Measurements from ENCODE around the gene CLDN10. TPM values are rescaled to one million over a fixed set of nuclear protein-coding genes. Genes with fewer than 3 reads are reported as not detected.

CLDN10 gene
- total RNA-seq, 1 experiment from 2014 or later = not detected

GRCh38 chr13:95568131-95568530 is 15.6 kb downstream of the CLDN10 start:
- BruUV-seq (replicated peaks) = no TSS peak
- H3K27me3 ChIP-seq (replicated peaks; ENCODE audit: insufficient read depth, low read depth, low read length, poor library complexity) = no peaks in the 10 kb centered on the region
- DNase-seq (ENCODE audit: low spot score) = no peak
- no peak overlapping the region for H3K27ac ChIP-seq (ENCODE audit: low read depth, low read length, poor library complexity, severe bottlenecking)
- no peaks in the 10 kb centered on the region for H3K4me1 ChIP-seq (ENCODE audit: insufficient read depth, low read length, poor library complexity, severe bottlenecking)
- H3K9me3 ChIP-seq (ENCODE audit: low read depth, low read length, poor library complexity, severe bottlenecking) = no peaks in the 10 kb centered on the region
- no peak for TF ChIP-seq CTCF (conservative IDR thresholded peaks at IDR 0.05; ENCODE audit: low read depth, low read length)
- TF ChIP-seq EZH2 (IDR thresholded peaks at IDR 0.05; ENCODE audit: borderline replicate concordance, low read depth, low read length, poor library complexity, severe bottlenecking) = no peak
- no peaks in the 10 kb centered on the region for H3K36me3 ChIP-seq (ENCODE audit: insufficient read depth, low read length, poor library complexity, severe bottlenecking)
- intact Hi-C loops (cut with micrococcal nuclease; ENCODE audit: unreplicated experiment) = no loop called here
- ChIA-PET POLR2A (ENCODE audit: low non-redundant PET) (no interaction called here), CTCF (no interaction called here)
- no peak overlapping the region for H3K4me3 ChIP-seq (ENCODE audit: low read depth, low read length, poor library complexity, severe bottlenecking)

DNA sequence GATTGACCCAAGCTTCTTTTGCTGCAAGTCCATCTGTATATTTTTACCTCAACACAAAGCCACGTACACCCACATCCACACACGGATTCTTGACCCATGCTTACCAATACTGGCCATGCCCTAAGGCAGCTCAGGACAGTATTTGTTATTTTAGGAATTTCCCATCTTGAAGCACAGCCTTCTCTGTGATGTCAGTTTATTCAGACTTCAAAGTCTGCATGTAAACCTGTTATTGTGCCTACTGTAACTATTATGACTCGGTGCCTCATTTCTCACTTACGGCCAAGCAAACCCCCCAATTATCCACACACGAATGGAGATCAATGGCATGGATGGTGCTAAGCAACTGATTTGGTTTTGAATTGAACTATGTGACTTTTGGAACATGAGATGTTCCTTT is 17.5 kb downstream of the CLDN10 start:
- intact Hi-C loops (cut with micrococcal nuclease; ENCODE audit: unreplicated experiment) = no loop called here
- no peak for DNase-seq (ENCODE audit: low spot score)
- Histone ChIP-seq H3K36me3 (ENCODE audit: insufficient read depth, low read length, poor library complexity, severe bottlenecking) (no peaks in the 10 kb centered on the region), H3K27ac (ENCODE audit: low read depth, low read length, poor library complexity, severe bottlenecking) (no peak overlapping the region), H3K4me1 (ENCODE audit: insufficient read depth, low read length, poor library complexity, severe bottlenecking) (no peaks in the 10 kb centered on the region), H3K9me3 (ENCODE audit: low read depth, low read length, poor library complexity, severe bottlenecking) (no peaks in the 10 kb centered on the region), H3K4me3 (ENCODE audit: low read depth, low read length, poor library complexity, severe bottlenecking) (no peak overlapping the region), H3K27me3 (replicated peaks; ENCODE audit: insufficient read depth, low read depth, low read length, poor library complexity) (no peaks in the 10 kb centered on the region)
- POLR2A ChIA-PET (ENCODE audit: low non-redundant PET) = no interaction called here
- TF ChIP-seq CTCF (conservative IDR thresholded peaks at IDR 0.05; ENCODE audit: low read depth, low read length) (no peak), EZH2 (IDR thresholded peaks at IDR 0.05; ENCODE audit: borderline replicate concordance, low read depth, low read length, poor library complexity, severe bottlenecking) (no peak)
- CTCF ChIA-PET = no interaction called here
- no TSS peak for BruUV-seq (replicated peaks)

DNA sequence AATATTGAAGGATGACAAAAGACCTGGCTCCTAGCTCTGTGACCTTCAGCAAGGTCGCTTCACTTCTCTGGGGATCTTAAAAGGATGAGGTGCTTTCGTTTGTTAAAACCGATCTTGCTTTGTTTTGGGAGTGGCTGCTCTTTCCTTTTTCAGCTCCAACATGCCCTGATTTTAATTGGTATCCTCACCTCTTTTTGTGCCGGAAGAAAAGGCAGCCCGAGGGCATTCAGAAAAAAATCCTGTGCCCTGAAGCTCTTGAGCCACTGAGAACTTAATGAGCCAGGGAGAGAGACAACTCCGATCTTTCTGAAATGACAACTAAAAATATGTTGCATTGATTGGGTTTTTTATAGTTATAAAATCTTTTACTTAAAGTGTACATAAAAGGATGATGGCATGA is 19.4 kb downstream of the CLDN10 start:
- BruUV-seq (replicated peaks) = no TSS peak
- Histone ChIP-seq H3K9me3 (ENCODE audit: low read depth, low read length, poor library complexity, severe bottlenecking) (no peaks in the 10 kb centered on the region), H3K4me3 (ENCODE audit: low read depth, low read length, poor library complexity, severe bottlenecking) (no peak overlapping the region), H3K27ac (ENCODE audit: low read depth, low read length, poor library complexity, severe bottlenecking) (no peak overlapping the region), H3K36me3 (ENCODE audit: insufficient read depth, low read length, poor library complexity, severe bottlenecking) (no peaks in the 10 kb centered on the region), H3K4me1 (ENCODE audit: insufficient read depth, low read length, poor library complexity, severe bottlenecking) (no peaks in the 10 kb centered on the region), H3K27me3 (replicated peaks; ENCODE audit: insufficient read depth, low read depth, low read length, poor library complexity) (no peaks in the 10 kb centered on the region)
- no peak for TF ChIP-seq EZH2 (IDR thresholded peaks at IDR 0.05; ENCODE audit: borderline replicate concordance, low read depth, low read length, poor library complexity, severe bottlenecking)
- TF ChIP-seq CTCF (conservative IDR thresholded peaks at IDR 0.05; ENCODE audit: low read depth, low read length) = no peak
- POLR2A ChIA-PET (ENCODE audit: low non-redundant PET) = no interaction called here
- intact Hi-C loops (cut with micrococcal nuclease; ENCODE audit: unreplicated experiment) = no loop called here
- CTCF ChIA-PET = no interaction called here
- no peak for DNase-seq (ENCODE audit: low spot score)
